OCI-M2 (cell line): ENCODE data around the gene ASPRV1.
"Not testable (repeated sequence)": the region's sequence is repeated elsewhere in the genome, so short reads cannot be mapped to it uniquely, and the experiment has no call there.

Experiments
- DNase-seq: peaks from one replicate; lab custom pipeline; 2025; ENCODE audit not compliant: unreplicated experiment; lab: John Stamatoyannopoulos, UW

ASPRV1 gene

DNA sequence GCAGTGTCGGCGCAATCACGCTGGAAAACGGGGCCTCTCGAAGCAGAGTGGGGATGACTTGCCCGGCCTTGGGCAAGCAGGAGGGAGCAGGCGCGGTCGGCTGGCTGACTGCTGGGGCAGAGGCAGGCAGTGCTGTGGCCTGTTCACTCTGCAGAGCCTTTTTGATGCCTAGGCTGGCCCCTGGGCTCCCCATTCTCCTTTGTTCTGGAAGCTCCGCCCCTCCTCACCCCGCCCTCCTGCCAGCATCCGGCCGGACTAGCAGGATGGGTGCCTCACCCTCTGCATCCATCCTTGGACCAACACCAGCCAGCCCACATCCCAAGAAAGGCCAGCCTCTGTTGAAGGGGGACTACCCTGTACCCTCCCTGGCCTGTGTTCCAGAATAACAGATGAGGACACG is at the start of gene ASPRV1:
Gene ASPRV1 (minus strand): TSS at position 136 of the 400 bp plus-strand sequence. CDS start 195 bp downstream, outside the sequence.
- no peak for DNase-seq

DNA sequence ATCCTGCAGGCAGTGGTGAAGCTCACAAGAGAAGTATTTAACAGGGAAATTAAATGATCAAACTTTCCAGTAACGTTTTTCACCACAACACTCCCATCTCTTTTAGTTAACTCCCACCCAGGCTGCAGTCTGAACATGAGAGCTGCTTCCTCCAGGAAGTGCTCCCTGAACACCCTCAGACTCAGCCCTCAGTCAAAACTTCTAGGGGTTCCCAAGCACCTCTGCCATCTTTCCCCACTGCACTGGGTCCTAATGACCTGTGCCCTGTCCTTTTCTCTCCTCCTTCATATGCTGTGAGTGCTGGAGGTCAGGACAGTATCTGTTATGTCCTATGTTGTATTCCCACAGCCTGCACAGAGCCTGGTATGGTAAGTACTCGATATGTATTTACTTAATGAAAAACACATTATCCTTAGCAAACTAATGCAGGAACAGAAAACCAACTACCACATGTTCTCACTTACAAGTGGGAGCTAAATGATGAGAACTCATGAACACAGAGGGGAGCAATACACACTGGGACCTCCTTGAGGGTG is 49.2 kb upstream of the ASPRV1 start:
- no peak for DNase-seq

GRCh38 chr2:70009762-70010575 is 48.5 kb upstream of the ASPRV1 start:
- peak; percentile 23 for DNase-seq

DNA sequence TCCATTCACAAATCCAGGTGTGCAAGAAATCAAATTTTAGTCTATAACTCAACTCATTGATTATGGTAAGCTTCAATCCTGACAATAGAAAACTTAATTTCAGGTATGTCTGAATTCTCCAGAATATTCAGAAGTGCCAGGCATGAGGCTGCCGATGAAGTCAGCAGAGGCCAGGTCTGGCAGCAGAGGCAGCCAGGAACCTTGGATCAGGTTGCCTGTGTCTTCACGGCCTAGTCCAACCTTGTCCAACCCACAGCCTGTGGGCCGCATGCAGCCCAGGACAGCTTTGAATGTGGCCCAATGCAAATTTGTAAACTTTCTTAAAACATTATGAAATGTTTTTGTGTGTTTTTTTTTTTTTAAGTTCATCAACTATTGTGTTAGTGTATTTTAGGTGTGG is 46.9 kb upstream of the ASPRV1 start:
- no peak for DNase-seq

DNA sequence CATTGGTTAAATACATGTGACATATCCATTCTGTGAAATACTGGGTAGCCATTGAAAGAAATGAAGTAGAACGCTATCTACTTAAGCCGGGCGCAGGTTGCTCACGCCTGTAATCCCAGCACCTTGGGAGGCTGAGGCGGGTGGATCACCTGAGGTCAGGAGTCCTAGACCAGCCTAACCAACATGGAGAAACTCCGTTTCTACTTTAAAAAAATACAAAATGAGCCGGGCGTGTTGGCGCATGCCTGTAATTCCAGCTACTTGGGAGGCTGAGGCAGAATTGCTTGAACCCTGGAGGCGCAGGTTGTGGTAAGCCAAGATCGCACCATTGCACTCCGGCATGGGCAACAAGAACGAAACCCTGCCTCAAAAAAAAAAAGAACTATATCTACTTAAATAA is 45.7 kb upstream of the ASPRV1 start:
- no peak for DNase-seq

DNA sequence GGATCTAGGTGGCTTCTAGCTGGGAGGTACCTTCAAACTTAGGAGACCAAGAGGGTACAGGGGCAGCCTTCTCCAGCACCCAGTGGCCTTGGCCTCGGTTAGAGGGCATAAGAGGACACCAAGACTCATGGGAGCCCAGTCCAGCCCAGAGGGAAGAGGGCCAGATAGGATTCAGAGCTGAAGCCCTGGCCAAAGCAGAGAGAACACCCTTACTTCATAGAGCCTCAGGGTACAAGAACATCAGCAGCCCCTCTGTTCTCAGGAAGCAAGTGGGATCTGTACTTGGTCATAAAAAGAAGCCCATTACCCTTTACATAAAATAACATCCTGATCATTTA is 45.0 kb upstream of the ASPRV1 start:
- DNase-seq = no peak

- DNase-seq = no peak
Measured at GRCh38 chr2:70005752-70006446, 44.5 kb upstream of the ASPRV1 start.

GRCh38 chr2:70005216-70005615 is 43.8 kb upstream of the ASPRV1 start:
- no peak for DNase-seq

GRCh38 chr2:70003093-70003830 is 41.8 kb upstream of the ASPRV1 start:
- DNase-seq = no peak

- DNase-seq = no peak
Measured at GRCh38 chr2:70002241-70002899, 40.9 kb upstream of the ASPRV1 start.

GRCh38 chr2:70000529-70000928 is 39.1 kb upstream of the ASPRV1 start:
- not testable (repeated sequence) for DNase-seq

DNA sequence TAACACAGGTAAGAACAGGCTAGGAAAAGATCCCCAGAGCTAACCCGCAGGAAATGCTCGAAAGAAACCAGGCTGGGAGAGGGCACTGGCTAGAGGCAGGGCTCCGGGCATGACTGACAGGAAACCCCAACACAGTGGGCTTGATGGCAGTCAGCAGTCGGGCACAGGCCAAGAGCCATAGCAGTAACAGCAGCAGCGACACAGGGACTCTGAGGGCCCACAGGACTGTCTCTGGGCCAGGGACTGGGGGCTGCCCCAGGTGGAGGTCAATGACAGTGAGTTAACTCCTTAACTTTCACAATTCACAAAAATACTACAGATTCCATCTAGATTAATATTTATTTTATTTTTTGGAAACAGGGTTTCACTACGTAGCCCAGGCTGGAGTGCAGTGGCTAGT is 37.3 kb upstream of the ASPRV1 start:
- no peak for DNase-seq

DNA sequence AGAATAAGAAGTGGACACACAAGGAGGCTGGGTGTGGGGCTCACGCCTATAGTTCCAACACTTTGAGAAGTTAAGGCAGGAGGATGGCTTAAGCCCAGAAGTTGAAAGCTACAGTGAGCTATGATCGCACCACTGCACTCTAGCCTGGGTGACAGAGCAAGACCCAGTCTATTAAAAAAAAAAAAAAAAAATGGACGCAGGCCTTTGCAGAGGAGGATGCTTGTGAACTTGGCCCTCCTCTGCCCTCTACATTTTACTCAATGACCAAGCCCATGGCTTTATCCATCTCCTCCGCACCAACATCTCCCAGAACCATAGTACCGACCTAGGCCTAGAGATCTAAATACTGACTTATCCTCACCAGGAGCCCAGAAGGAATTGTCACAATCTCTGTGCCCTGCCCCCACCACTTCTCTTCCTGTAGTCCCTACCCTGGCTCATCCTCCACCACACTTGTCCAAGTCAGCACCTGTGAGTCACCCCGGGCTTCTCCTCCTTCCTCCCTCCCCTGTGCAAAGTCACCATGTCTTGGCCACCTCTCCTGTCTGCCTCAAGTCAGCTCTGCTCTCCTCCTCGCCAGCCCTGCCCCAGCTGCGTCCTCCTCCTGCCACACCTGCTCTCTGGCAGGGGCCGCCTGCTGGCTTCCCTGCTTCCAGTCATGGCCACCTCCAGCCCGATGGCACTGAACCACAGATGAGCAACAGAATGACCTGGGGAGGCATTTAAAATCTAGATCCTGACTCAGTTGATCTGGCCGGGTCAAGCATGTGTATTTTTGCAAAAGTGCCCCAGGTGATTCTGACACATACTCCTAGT is 35.8 kb upstream of the ASPRV1 start:
- no peak for DNase-seq

GRCh38 chr2:69995511-69995910 is 34.1 kb upstream of the ASPRV1 start:
- DNase-seq = no peak

- DNase-seq = no peak
Measured at GRCh38 chr2:69994166-69994565, 32.7 kb upstream of the ASPRV1 start.

GRCh38 chr2:69993708-69994107 is 32.3 kb upstream of the ASPRV1 start:
- DNase-seq = no peak

DNA sequence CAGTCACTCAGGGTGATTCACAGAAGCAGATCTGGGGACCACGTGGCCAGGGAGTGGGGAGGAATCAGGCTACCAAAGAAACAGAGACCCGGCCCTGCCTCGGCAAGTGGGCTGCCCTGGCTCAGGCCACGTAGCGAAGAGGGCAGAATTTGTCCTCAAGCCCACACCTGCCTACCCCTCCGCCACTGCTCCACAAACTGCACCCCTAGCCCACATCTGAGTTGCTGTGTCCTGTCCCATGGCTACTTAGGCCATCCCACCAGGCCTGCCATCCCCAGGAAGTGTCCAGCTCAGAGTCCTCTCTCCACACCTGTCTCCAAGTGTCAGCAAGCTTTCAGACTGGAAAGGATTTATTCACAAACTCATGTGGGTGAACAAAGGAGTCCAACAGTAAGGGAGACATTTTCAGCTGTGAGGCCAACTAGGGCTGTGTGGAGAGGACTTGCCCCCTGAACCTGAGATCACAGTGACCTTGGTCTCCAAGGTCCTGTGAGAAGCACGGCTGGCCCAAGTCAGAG is 31.7 kb upstream of the ASPRV1 start:
- DNase-seq = no peak

DNA sequence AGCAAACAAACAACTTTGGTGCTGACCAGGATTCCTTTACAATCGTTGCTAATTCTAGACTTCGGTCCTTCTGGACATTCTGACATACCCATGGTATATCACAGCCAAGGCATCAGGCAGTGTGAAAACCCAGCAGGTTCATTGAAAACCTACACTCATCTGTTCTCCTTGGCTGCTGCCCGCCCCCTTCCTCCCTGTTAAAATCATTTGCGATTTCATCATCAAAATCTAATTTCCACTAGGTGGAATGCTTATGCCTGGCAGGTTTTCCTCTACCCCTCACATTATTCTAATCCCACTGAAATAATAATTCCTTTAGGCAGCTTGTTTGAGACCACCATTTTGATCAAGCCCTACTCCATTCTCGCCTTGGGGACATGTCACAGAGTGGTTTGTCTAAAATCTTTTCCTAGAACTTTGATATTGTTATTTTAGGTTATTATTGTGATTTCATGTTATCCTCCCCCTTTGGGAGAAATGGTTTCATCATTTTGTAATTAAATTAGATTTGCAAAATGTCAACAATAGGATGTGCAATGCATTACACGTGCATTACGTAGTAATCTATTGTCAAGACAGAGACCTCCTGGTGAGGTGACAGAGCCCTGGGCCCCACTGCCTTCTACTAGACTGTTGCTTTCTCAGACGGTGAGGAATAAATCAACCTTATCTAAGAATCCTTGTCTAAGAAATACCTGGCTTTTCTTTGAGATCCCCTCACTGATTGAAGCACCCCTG is 31.0 kb upstream of the ASPRV1 start:
- DNase-seq = no peak

- no peak for DNase-seq
Measured at GRCh38 chr2:69989441-69990105, 28.1 kb upstream of the ASPRV1 start.
